ENCODE results near the gene JARID2.

JARID2 gene

GRCh38 chr6:15500901-15501825, 255.3 kb downstream of the JARID2 start:
- no peak for DNase-seq

GRCh38 chr6:15501826-15502445, 256.1 kb downstream of the JARID2 start:
- DNase-seq, result peak; percentile 79

- no peak for DNase-seq
Measured at GRCh38 chr6:15502446-15503345, 256.8 kb downstream of the JARID2 start.

GRCh38 chr6:15503346-15503680, 257.4 kb downstream of the JARID2 start:
- no peak for DNase-seq

GRCh38 chr6:15504040-15504495, 258.2 kb downstream of the JARID2 start:
- no peak for DNase-seq

- peak; percentile 94 for DNase-seq
Measured at GRCh38 chr6:15504581-15505350, 258.9 kb downstream of the JARID2 start.

- no peak for DNase-seq
Measured at GRCh38 chr6:15505463-15505918, 259.6 kb downstream of the JARID2 start.

- DNase-seq, result no peak
Measured at GRCh38 chr6:15506066-15506465, 260.2 kb downstream of the JARID2 start.

- DNase-seq, result no peak
Measured at GRCh38 chr6:15507221-15507620, 261.4 kb downstream of the JARID2 start.

GRCh38 chr6:15507746-15508145, 261.9 kb downstream of the JARID2 start:
- no peak for DNase-seq

GRCh38 chr6:15508441-15508871, 262.6 kb downstream of the JARID2 start:
- DNase-seq, result no peak

- no peak for DNase-seq
Measured at GRCh38 chr6:15508931-15509330, 263.1 kb downstream of the JARID2 start.

GRCh38 chr6:15509335-15509933, 263.6 kb downstream of the JARID2 start:
- no peak for DNase-seq

- DNase-seq, result no peak
Measured at GRCh38 chr6:15510121-15510520, 264.3 kb downstream of the JARID2 start.

GRCh38 chr6:15510536-15511247, 264.8 kb downstream of the JARID2 start:
- no peak for DNase-seq

- DNase-seq, result no peak
Measured at GRCh38 chr6:15511248-15512125, 265.6 kb downstream of the JARID2 start.

GRCh38 chr6:15512126-15512525, 266.3 kb downstream of the JARID2 start:
- DNase-seq, result no peak

GRCh38 chr6:15512721-15513120, 266.9 kb downstream of the JARID2 start:
- no peak for DNase-seq

GRCh38 chr6:15513131-15513771, 267.4 kb downstream of the JARID2 start:
- no peak for DNase-seq
